Tibial artery (tissue), 4 donors: ENCODE results near the gene PTPRD.
A peak's percentile ranks its signal among the peaks of the same experiment; 100 is the strongest.

Source experiments
- DNase-seq, 2 donors: peaks; one replicate each; pipeline ENCODE4 v3.0.0-alpha.2; 2019
- H3K27ac ChIP-seq, 2 donors: fragments of 200-600 bp; sonication (generic) in 1 of 2; 1 replicate in 1 of 2; 2 replicates in 1 of 2; pipeline ENCODE4 v1.5.1; 2018 to 2019; ENCODE audit warnings: mild to moderate bottlenecking in 1 of 2
- H3K27me3 ChIP-seq, 2 donors: fragments of 200-600 bp; sonication (generic) in 1 of 2; one replicate each; pipeline versions ENCODE4 v1.5.1 to v1.6.0; 2016 to 2019
- H3K36me3 ChIP-seq, 3 donors: fragments of 200-600 bp; sonication (generic) in 2 of 3; one replicate each; pipeline ENCODE4 v1.5.1; 2016 to 2019; ENCODE audit warnings: mild to moderate bottlenecking in 2 of 3
- H3K4me1 ChIP-seq, 4 donors: fragments of 200-600 bp; sonication (generic) in 2 of 4; 1 replicate in 3 of 4; 2 replicates in 1 of 4; pipeline ENCODE4 v1.5.1; 2016 to 2019
- H3K4me3 ChIP-seq, 2 donors: fragments of 200-600 bp; sonication (generic) in 1 of 2; 1 replicate in 1 of 2; 2 replicates in 1 of 2; pipeline ENCODE4 v1.5.1; 2018 to 2019; ENCODE audit warnings: mild to moderate bottlenecking in 2 of 2
- H3K9me3 ChIP-seq, 3 donors: fragments of 200-600 bp; sonication (generic) in 1 of 3; one replicate each; pipeline ENCODE4 v1.5.1; 2016 to 2019
- CTCF ChIP-seq, 2 experiments: fragments of 200-600 bp in 1 of 2; fragments of 450-650 bp in 1 of 2; IDR thresholded peaks; one replicate each; pipeline ENCODE4 v1.5.1; 2017 to 2019; ENCODE audit warnings: antibody characterized with exemption in 2 of 2, mild to moderate bottlenecking in 1 of 2, moderate library complexity in 1 of 2
- intact Hi-C: fragments of 100-400 bp; cut with DNase I; formaldehyde crosslinking; loops from one replicate; pipeline ENCODE4 v1.15.0; 2023; ENCODE audit warnings: low total_unique reads

Gene PTPRD

GRCh38 chr9:10612641-10613398, at the start of gene PTPRD:
Gene PTPRD (minus strand): TSS chr9:10613002.
- intact Hi-C loops: no loop called here
- DNase-seq: no peak
- Histone ChIP-seq H3K4me1 (peaks cover 0 to 16% (median 10%) of the 10 kb centered on the region in 4 donors), H3K36me3 (no peaks in the 10 kb centered on the region), H3K4me3 (peak within 1 kb of the TSS; percentile 36 to 53), H3K27me3 (peaks cover 0 to 40% of the 10 kb centered on the region in 2 donors), H3K27ac (no peak within 1 kb of the TSS), H3K9me3 (no peaks in the 10 kb centered on the region)
- no peak for TF ChIP-seq CTCF (IDR thresholded peaks at IDR 0.05)

DNA sequence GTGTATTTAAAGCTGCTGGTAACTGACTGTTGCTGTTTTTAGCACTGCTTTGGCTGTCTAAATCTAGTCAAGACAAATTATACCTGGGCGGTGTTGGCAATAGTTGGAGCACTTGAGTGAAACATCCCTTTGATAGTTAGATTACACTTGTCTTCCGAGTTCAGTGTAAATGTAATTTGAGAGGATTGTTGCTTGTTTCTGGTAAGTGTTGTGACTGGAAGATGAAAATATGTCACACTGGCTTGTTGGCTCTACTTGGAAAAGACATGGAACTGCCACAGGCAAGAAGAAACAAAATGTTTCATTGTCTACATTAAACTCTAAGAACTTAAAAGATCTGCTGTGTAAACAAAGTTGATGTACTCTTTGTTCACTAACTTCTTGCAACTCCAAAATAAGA, 49.2 kb upstream of the PTPRD start:
- DNase-seq: no peak

GRCh38 chr9:10661376-10661775, 48.6 kb upstream of the PTPRD start:
- intact Hi-C loops: no loop called here
- no peak for TF ChIP-seq CTCF (IDR thresholded peaks at IDR 0.05)

More for the DNA sequence above, 49.2 kb upstream of the PTPRD start:
- TF ChIP-seq CTCF (IDR thresholded peaks at IDR 0.05): no peak
- H3K4me1 ChIP-seq: no peaks in the 10 kb centered on the region
- H3K27me3 ChIP-seq: no peaks in the 10 kb centered on the region
- H3K27ac ChIP-seq: no peak overlapping the region
- intact Hi-C loops: no loop called here
- no peaks in the 10 kb centered on the region for H3K36me3 ChIP-seq
- no peaks in the 10 kb centered on the region for H3K9me3 ChIP-seq
- no peak overlapping the region for H3K4me3 ChIP-seq

DNA sequence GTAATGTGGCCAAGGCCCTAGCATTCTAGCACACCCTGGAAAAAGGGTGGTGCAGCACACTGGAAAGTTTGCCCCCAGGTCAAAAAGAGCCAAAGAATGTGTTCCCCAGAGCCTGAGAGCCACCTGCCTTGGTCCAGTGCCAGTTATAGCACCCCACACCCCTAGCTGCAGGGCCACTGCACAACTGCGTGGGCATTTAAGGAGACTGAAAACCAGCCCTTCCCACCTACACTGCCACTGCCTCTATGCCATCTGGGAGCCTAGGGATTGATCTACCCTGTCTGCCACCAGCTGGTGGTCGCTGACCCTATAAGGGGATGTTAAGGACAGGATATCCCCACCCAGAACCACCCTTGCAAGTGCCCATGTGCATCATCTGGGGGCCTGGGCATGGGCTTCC, 38.2 kb upstream of the PTPRD start:
- intact Hi-C loops: no loop called here
- no peak overlapping the region for H3K27ac ChIP-seq
- no peaks in the 10 kb centered on the region for H3K4me1 ChIP-seq
- H3K4me3 ChIP-seq: no peak overlapping the region
- no peak for DNase-seq
- peaks cover 0 to 18% (median 9%) of the 10 kb centered on the region in 3 donors for H3K9me3 ChIP-seq
- no peaks in the 10 kb centered on the region for H3K27me3 ChIP-seq
- TF ChIP-seq CTCF (IDR thresholded peaks at IDR 0.05): no peak
- H3K36me3 ChIP-seq: no peaks in the 10 kb centered on the region

More at GRCh38 chr9:10661376-10661775, 48.6 kb upstream of the PTPRD start:
- DNase-seq: no peak
- Histone ChIP-seq H3K27ac (no peak overlapping the region), H3K27me3 (no peaks in the 10 kb centered on the region), H3K36me3 (no peaks in the 10 kb centered on the region), H3K4me1 (no peaks in the 10 kb centered on the region), H3K4me3 (no peak overlapping the region), H3K9me3 (no peaks in the 10 kb centered on the region)

DNA sequence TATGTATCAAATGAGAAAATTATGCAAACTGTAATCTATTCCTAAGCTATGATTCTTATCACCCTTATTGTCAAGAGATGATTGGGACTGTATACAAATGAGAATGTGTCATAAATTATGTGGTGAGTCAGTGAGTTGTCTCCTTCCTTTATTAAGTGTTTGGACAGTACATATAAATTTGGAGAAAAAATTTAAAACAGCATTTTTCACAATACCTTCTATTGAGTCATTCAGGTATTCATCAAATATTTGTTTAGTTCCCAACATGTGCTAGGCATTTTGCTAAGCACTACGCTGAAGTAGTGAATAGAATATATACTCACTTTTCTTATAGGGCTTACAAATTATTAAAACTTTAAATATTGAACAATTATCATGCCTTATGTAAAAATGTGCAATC, 36.3 kb upstream of the PTPRD start:
- no peak for TF ChIP-seq CTCF (IDR thresholded peaks at IDR 0.05)
- intact Hi-C loops: no loop called here
- Histone ChIP-seq H3K36me3 (no peaks in the 10 kb centered on the region), H3K9me3 (peaks cover 0 to 18% (median 9%) of the 10 kb centered on the region in 3 donors), H3K27ac (no peak overlapping the region), H3K4me1 (no peaks in the 10 kb centered on the region), H3K27me3 (no peaks in the 10 kb centered on the region), H3K4me3 (no peak overlapping the region)
- no peak for DNase-seq
